Left cardiac atrium (tissue), 4 donors: ENCODE measurements around the gene EHMT1. TPM values are rescaled to one million over a fixed set of nuclear protein-coding genes. Genes with fewer than 3 reads are reported as not detected.
"Not testable (repeated sequence)": the region's sequence is repeated elsewhere in the genome, so short reads cannot be mapped to it uniquely, and the experiment has no call there.

ENCODE experiments used
- ATAC-seq, 2 donors: fragments of 200-7000 bp; cut with Tn5 transposase; one replicate each; pipeline ENCODE4 v1.9.1; 2020; ENCODE audit warnings: mild to moderate bottlenecking in 2 of 2, moderate library complexity in 2 of 2
- DNase-seq: peaks from one replicate; pipeline ENCODE4 v3.0.0-alpha.2; 2020
- intact Hi-C, 2 donors: fragments of 100-400 bp; cut with DNase I; formaldehyde crosslinking; loops; one replicate each; pipeline versions ENCODE4 v1.14.1 to v1.15.1; 2022 to 2023
- total RNA-seq, 2 donors: library from RNA; stranded (reverse); fragmentation: NEBNext Ultra II Directional; extraction: Animal tissue kit (Norgen Biotek cat#: 25700); gene quantifications; one replicate each; pipeline ENCODE4 v1.2.1, GENCODE V29; 2021
- donor health status: DM: no; HTN: yes; CAD: no.
- donor health status: DM: no; HTN: yes; CAD: no; lungs with severe emphysema.
- donor health status: DM: yes; HTN: yes; CAD: no.
- donor health status: Dilated cardiomyopathy.

The EHMT1 gene
- total RNA-seq, 2 donors from 2014 or later, result 31.9 to 38.1 TPM

GRCh38 chr9:137612741-137613142, 6.1 kb upstream of the EHMT1 start:
- ATAC-seq, result no peak
- no peak for DNase-seq
- intact Hi-C loops, result no loop called here

GRCh38 chr9:137613259-137613658, 5.5 kb upstream of the EHMT1 start:
- DNase-seq (no peak), ATAC-seq (no peak)
- intact Hi-C loops, result no loop called here

DNA sequence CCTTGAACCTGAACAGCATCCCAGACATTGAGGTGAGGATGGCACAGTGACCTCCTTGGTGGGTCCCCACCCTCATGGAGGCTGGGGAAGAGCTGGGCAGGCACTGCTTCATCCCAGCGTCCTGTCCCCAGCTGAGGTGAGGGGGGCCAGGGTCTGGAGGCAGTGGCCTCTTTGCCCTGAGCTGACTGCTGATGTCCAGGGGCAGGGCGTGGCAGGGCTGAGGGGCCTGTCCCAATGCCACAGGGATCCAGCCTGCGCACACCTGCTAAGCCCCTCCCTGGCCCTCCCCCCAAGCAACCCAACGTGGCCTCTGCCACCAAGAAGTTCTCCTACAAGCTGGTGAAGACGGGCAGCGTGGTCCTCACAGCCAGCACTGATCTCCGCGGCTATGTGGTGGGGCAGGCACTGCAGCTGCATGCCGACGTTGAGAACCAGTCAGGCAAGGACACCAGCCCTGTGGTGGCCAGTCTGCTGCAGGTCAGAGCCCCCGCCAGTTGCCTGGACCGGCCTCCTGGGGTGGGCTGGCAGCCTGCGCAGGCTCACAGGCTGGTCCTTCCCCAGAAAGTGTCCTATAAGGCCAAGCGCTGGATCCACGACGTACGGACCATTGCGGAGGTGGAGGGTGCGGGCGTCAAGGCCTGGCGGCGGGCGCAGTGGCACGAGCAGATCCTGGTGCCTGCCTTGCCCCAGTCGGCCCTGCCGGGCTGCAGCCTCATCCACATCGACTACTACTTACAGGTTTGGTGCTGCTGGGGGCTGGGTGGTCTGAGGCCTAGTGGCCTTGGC, 4.9 kb upstream of the EHMT1 start:
- intact Hi-C loops, result no loop called here

GRCh38 chr9:137614631-137615386, 4.0 kb upstream of the EHMT1 start:
- intact Hi-C loops, result no loop called here
- no peak for ATAC-seq
- DNase-seq, result no peak

More for the DNA sequence above, 4.9 kb upstream of the EHMT1 start:
- DNase-seq (no peak), ATAC-seq (no peak)

DNA sequence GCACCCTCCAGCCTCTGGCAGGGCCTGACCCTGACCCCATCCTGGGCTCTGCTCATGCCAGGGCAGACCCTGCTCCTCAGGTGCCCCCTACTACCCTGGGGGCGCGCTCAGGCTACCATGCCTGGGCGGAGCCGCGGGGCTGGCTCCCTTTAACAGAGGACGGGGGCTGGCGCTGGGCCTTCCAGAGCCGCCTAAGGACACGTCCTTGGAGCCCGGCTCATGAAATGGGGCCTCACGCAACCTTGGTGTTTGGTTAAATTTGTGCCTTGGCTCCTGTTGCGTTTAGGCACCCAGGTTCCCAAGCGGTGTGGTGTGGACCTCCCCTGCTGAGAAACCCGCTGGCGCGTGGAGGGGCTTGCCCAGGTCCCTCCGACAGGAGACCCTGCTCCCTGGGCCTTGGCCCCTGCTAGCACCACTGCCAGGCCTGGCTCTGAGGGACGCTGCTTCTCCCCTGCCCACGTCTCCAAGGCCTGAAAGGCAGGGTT, 3.4 kb upstream of the EHMT1 start:
- no peak for ATAC-seq
- DNase-seq, result no peak
- intact Hi-C loops, result no loop called here

GRCh38 chr9:137619240-137620047, 639 bp downstream of the EHMT1 start:
- intact Hi-C loops, result no loop called here

DNA sequence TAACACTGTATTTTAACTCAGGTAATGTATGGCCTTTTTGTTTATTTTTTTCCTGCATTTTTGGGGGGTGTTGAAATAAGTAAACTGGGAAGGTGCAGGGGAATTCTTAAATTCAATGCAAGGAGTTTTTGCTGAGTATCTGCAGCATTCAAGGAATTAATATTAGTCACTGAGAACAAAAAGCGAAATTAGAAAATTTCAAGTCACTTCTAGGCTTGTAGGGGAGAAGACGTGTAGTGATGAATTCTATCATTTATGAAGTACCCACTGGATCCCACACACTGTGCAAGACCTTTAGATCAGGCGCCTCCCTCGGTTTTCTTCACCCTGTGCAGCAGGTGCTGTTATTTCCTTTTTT, 1.2 kb downstream of the EHMT1 start:
- no peak for DNase-seq
- ATAC-seq, result no peak
- intact Hi-C loops, result no loop called here

More at GRCh38 chr9:137619240-137620047, 639 bp downstream of the EHMT1 start:
- peak; percentile 5 to 16 for ATAC-seq
- DNase-seq, result no peak

DNA sequence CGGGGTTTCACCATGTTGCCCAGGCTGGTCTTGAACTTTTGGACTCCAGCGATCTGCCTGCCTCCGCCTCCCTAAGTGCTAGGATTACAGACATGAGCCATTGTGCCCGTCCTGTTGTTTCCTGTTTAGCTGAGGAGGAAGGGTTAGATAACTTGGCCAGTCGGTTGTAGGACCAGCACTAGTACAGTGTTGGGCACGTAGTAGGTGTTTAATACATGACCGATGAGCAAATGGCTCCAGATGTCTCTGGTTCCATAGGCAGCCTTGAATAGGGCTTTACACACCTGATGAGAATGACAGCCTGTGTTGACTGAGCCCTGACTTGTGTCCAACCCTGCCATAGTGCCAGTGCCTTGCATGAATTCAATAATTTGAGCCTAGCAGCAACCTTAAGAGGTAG, 1.8 kb downstream of the EHMT1 start:
- ATAC-seq (no peak), DNase-seq (no peak)
- intact Hi-C loops, result no loop called here

DNA sequence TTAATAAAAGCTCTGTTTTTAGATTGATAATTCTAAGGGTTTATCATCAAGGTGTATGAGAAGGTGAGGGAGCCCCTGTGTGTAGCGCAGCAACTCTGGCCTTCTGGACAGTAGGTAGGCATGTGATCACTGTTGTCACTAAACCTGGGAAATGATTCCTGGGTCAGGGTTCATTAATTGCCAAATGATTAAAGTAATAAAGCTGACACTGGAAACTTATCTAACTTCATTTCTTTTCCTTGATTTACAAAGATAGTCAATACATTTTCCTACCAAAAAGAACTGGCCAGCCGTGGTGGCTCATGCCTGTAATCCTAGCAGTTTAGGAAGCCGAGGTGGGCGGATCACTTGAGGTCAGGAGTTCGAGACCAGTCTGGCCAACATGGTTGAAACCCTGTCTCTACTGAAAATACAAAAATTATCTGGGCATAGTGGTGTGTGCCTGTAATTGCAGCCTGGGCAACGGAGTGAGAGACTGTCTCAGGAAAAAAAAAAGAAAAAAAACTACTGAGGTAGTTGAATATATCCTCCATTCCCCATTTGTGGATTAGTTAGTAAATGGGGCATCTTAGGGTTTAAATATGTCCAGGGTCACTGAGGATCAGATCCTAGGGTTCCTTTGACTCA, 2.4 kb downstream of the EHMT1 start:
- no peak for DNase-seq
- intact Hi-C loops, result no loop called here
- no peak for ATAC-seq

- ATAC-seq, DNase-seq, intact Hi-C loops: not testable (repeated sequence)
Measured at GRCh38 chr9:137622211-137622610, 3.4 kb downstream of the EHMT1 start.

DNA sequence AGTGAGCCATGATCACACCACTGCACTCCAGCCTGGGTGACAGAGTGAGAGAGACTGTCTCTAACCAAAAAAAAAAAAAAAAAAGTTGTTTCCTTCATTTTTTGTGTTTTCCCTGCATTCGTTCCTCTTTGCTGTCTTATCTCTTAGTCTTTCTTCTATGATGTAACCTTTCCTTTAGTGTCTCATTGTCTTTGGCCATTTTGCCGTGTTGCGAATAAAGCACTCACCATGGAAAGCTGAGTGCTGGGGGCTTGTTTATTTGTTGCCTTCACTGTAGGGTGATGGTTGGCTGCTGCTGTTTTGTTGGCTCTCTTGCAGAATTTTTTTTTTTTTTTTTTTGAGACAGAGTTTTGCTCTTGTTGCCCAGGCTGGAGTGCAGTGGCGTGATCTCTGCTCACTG, 7.7 kb downstream of the EHMT1 start:
- intact Hi-C loops, result no loop called here
- DNase-seq (no peak), ATAC-seq (no peak)

DNA sequence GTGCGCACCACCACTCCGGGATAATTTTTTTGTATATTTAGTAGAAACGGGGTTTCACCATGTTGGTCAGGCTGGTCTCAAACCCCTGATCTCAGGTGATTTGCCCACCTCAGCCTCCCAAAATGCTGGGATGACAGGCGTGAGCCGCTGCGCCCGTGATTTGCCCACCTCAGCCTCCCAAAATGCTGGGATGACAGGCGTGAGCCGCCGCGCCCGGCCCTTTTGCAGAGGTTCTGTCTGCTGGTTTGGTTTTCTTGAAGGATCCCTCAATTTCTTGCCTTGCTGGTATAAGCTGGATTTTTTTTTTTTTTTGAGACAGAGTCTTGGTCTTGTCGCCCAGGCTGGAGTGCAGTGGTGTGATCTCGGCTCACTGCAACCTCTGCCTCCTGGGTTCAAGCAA, 8.6 kb downstream of the EHMT1 start:
- ATAC-seq, intact Hi-C loops, DNase-seq: not testable (repeated sequence)

- no peak for DNase-seq
- intact Hi-C loops, result no loop called here
Measured at GRCh38 chr9:137630126-137630525, 11.3 kb downstream of the EHMT1 start.

DNA sequence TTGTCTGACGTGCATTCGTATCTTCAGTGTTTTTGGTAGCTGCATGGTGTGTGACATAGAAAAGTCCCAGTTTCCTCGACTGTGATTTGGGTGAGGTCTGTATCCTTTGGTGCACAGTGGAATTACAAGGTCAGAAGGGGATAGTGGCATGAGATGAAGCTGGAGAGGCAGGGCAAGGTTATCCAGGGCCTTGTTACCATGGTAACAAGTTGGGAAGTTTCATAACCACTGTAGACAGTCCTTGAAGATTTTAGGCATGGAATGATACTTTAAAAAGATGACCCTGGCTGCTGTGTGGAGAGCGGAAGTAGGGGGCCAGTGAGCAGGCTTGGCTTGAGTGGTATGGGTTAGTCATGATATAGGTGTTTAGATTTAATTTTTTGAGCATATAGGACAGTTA, 11.9 kb downstream of the EHMT1 start:
- DNase-seq (no peak), ATAC-seq (peak in 1 of 2 donors; percentile 16)
- intact Hi-C loops, result no loop called here

More at GRCh38 chr9:137630126-137630525, 11.3 kb downstream of the EHMT1 start:
- ATAC-seq, result no peak

GRCh38 chr9:137631345-137632229, 12.8 kb downstream of the EHMT1 start:
- DNase-seq (no peak), ATAC-seq (no peak)
- intact Hi-C loops, result no loop called here

GRCh38 chr9:137632230-137633161, 13.7 kb downstream of the EHMT1 start:
- ATAC-seq (peak; percentile 61 to 64), DNase-seq (no peak)
- intact Hi-C loops, result no loop called here

GRCh38 chr9:137634016-137634415, 15.2 kb downstream of the EHMT1 start:
- DNase-seq, result no peak
- no peak for ATAC-seq

More at GRCh38 chr9:137634016-137634415, 15.2 kb downstream of the EHMT1 start:
- intact Hi-C loops, result no loop called here
